Gastrocnemius medialis (tissue), 4 donors: ENCODE data around the gene TAS2R13. TPM values are rescaled to one million over a fixed set of nuclear protein-coding genes. Genes with fewer than 3 reads are reported as not detected.

Experiments
- ATAC-seq, 2 donors: fragments of 150-250 bp; one replicate each; pipeline ENCODE4 v1.9.1; 2016
- DNase-seq, 2 donors: peaks; one replicate each; pipeline ENCODE4 v3.0.0-alpha.2; 2019
- H3K27ac ChIP-seq, 4 donors: fragments of 200-600 bp; sonication (generic); 1 replicate in 1 of 4; 2 replicates in 3 of 4; pipeline ENCODE4 v1.5.1; 2016 to 2018; ENCODE audit warnings: mild to moderate bottlenecking in 2 of 4, moderate library complexity in 1 of 4
- H3K27me3 ChIP-seq, 3 donors: fragments of 200-600 bp; sonication (generic) in 2 of 3; 1 replicate in 1 of 3; 2 replicates in 2 of 3; pipeline versions ENCODE4 v1.5.1 to v1.6.0; 2016 to 2019; ENCODE audit warnings: mild to moderate bottlenecking in 1 of 3, moderate library complexity in 1 of 3
- H3K36me3 ChIP-seq, 2 donors: fragments of 200-600 bp; sonication (generic) in 1 of 2; one replicate each; pipeline ENCODE4 v1.5.1; 2017 to 2018
- H3K4me1 ChIP-seq, 2 donors: fragments of 200-600 bp; sonication (generic) in 1 of 2; one replicate each; pipeline ENCODE4 v1.5.1; 2016 to 2017; ENCODE audit warnings: mild to moderate bottlenecking in 2 of 2
- H3K4me3 ChIP-seq, 4 donors: fragments of 200-600 bp; sonication (generic) in 3 of 4; 1 replicate in 1 of 4; 2 replicates in 3 of 4; pipeline ENCODE4 v1.5.1; 2016 to 2019; ENCODE audit warnings: mild to moderate bottlenecking in 2 of 4
- H3K9me3 ChIP-seq, 3 donors: fragments of 200-600 bp; sonication (generic) in 2 of 3; 1 replicate in 1 of 3; 2 replicates in 2 of 3; pipeline ENCODE4 v1.5.1; 2016 to 2019
- POLR2A ChIP-seq, 2 donors: fragments of 450-650 bp; IDR thresholded peaks; one replicate each; pipeline ENCODE4 v1.6.1; 2017; ENCODE audit warnings: antibody characterized with exemption in 2 of 2, mild to moderate bottlenecking in 2 of 2, moderate library complexity in 2 of 2
- in situ Hi-C, 4 donors: fragments of 200-750 bp; cut with MboI; loops; one replicate each; pipeline versions ENCODE4 v1.15.0 to v1.8.0; 2017; ENCODE audit warnings: low sequenced_read_pairs in 4 of 4
- intact Hi-C: fragments of 100-400 bp; cut with DNase I; formaldehyde crosslinking; loops from one replicate; pipeline ENCODE4 v1.15.1; 2023; ENCODE audit warnings: low total_unique reads
- total RNA-seq, 4 donors: library from RNA; depleted of rRNA; stranded (reverse); fragments of >200 nt; gene quantifications; one replicate each; pipeline versions ENCODE4 v1.1.0 to v1.2.3, GENCODE V29; 2016
- TF ChIP-seq, protein P1 (sequence below), 5 experiments: fragments of 450-650 bp in 3 of 5; fragments of 200-600 bp in 2 of 5; sonication (generic) in 2 of 5; IDR thresholded peaks in 4 of 5; conservative IDR thresholded peaks in 1 of 5; 1 replicate in 4 of 5; 2 replicates in 1 of 5; pipeline ENCODE4 v1.5.1; 2016 to 2019; ENCODE audit warnings: antibody characterized with exemption in 5 of 5, mild to moderate bottlenecking in 3 of 5, moderate library complexity in 3 of 5

TAS2R13 gene
- total RNA-seq, 4 donors from 2014 or later = 0.26 to 3.8 TPM; not detected in 2

DNA sequence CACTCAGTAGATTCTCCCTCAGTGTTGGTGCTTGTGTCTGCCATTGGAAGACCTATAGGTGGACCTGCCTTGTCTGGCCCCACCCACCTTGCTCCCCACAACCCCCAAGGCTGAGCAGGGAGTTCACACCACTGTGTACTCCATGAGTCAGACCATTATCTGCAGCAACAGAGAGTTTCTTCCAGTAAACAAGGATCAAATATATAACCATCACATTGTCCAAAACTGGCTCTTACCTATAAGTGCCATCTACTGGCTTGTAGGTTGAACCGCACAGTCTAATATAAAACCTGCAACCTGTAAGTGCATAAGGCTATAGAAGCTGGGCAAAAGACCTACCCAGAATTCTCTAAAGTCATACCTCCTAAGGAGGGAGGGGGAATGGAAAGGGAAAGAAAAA, 7.9 kb downstream of the TAS2R13 start:
- DNase-seq = no peak
- H3K36me3 ChIP-seq = no peaks in the 10 kb centered on the region
- no peak for ATAC-seq
- peaks cover 0 to 7% (median 0%) of the 10 kb centered on the region in 3 donors for H3K9me3 ChIP-seq
- H3K4me1 ChIP-seq = no peaks in the 10 kb centered on the region
- no peaks in the 10 kb centered on the region for H3K27me3 ChIP-seq
- TF ChIP-seq POLR2A (IDR thresholded peaks at IDR 0.05) = no peak
- TF ChIP-seq, protein P1, sequence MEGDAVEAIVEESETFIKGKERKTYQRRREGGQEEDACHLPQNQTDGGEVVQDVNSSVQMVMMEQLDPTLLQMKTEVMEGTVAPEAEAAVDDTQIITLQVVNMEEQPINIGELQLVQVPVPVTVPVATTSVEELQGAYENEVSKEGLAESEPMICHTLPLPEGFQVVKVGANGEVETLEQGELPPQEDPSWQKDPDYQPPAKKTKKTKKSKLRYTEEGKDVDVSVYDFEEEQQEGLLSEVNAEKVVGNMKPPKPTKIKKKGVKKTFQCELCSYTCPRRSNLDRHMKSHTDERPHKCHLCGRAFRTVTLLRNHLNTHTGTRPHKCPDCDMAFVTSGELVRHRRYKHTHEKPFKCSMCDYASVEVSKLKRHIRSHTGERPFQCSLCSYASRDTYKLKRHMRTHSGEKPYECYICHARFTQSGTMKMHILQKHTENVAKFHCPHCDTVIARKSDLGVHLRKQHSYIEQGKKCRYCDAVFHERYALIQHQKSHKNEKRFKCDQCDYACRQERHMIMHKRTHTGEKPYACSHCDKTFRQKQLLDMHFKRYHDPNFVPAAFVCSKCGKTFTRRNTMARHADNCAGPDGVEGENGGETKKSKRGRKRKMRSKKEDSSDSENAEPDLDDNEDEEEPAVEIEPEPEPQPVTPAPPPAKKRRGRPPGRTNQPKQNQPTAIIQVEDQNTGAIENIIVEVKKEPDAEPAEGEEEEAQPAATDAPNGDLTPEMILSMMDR (IDR thresholded peaks at IDR 0.05 in 4 of 5, conservative IDR thresholded peaks at IDR 0.05 in 1 of 5) = no peak
- in situ Hi-C loops (no loop called here), intact Hi-C loops (no loop called here)
- H3K4me3 ChIP-seq = no peak overlapping the region
- no peak overlapping the region for H3K27ac ChIP-seq

DNA sequence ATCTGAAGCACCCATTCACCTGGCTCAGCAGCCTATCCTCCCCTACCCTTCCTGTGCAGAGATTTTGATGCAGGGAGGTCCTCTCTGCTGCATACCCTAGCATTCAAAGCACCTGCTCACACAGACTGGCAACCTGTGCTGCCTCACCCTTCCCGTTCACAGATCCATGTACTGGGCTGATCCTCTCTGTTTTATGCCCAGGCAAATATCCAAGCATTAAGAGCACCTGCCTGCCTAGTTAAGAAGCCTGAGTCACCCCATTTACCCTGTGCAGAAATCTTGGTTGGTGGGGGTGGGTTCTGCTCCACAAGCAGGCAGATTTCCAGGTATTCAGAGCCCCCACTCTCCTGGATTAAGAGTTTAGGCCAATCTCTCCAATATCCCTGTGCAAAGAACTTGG, 8.4 kb downstream of the TAS2R13 start:
- Histone ChIP-seq H3K9me3 (peaks cover 0 to 7% (median 0%) of the 10 kb centered on the region in 3 donors), H3K27ac (no peak overlapping the region), H3K27me3 (no peaks in the 10 kb centered on the region), H3K36me3 (no peaks in the 10 kb centered on the region), H3K4me1 (no peaks in the 10 kb centered on the region), H3K4me3 (no peak overlapping the region)
- intact Hi-C loops = no loop called here
- no peak for TF ChIP-seq POLR2A (IDR thresholded peaks at IDR 0.05)
- TF ChIP-seq, protein P1 (IDR thresholded peaks at IDR 0.05 in 4 of 5, conservative IDR thresholded peaks at IDR 0.05 in 1 of 5) = no peak
- ATAC-seq = no peak
- in situ Hi-C loops = no loop called here
- no peak for DNase-seq

DNA sequence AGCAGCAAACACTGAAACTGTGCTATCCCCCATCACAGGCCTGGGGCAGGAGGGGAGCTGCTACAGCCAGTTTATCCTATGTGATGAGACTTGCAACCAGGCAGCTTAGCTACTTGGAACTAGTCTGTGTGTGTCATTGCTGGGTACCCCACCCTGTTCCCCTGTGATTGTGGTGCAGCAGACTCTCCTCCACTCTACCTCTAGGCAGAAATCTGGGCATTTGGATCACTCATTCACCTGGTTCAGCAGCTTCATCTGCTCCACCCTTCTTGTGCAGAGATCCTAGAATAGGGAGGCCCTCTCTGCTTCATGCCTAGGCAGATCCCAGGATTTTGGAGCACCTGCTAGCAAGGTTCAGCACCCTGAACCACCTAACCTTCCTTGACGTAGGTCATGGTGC, 8.8 kb downstream of the TAS2R13 start:
- DNase-seq (no peak), ATAC-seq (no peak)
- Histone ChIP-seq H3K27me3 (no peaks in the 10 kb centered on the region), H3K4me3 (no peak overlapping the region), H3K36me3 (no peaks in the 10 kb centered on the region), H3K9me3 (peaks cover 0 to 7% (median 0%) of the 10 kb centered on the region in 3 donors), H3K4me1 (no peaks in the 10 kb centered on the region), H3K27ac (no peak overlapping the region)
- intact Hi-C loops (no loop called here), in situ Hi-C loops (no loop called here)
- no peak for TF ChIP-seq POLR2A (IDR thresholded peaks at IDR 0.05)
- TF ChIP-seq, protein P1 (IDR thresholded peaks at IDR 0.05 in 4 of 5, conservative IDR thresholded peaks at IDR 0.05 in 1 of 5) = no peak

DNA sequence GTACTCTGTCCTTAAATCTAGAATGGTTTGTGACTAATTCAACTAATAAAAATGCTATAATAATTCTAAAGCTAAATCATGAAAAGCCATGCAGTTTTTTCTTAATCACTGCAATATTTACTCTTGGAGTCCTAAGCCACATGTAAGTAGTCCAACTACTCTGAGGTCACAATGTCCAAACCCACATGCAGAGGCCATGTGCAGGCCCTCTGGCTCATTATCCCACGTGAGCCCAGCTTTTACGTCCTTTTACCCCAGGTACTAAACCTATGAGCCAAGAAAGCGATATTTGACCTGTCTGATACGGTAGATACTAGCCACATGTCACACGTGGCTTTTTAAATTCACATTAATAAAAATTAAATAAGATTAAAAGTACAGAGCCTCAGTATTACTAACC, 12.5 kb downstream of the TAS2R13 start:
- no peak for ATAC-seq
- H3K27me3 ChIP-seq = no peaks in the 10 kb centered on the region
- no peak for DNase-seq
- no peak overlapping the region for H3K4me3 ChIP-seq
- in situ Hi-C loops = no loop called here
- peaks cover 0 to 2% of the 10 kb centered on the region in 2 donors for H3K36me3 ChIP-seq
- no peaks in the 10 kb centered on the region for H3K9me3 ChIP-seq
- no peak overlapping the region for H3K27ac ChIP-seq
- intact Hi-C loops = no loop called here
- TF ChIP-seq POLR2A (IDR thresholded peaks at IDR 0.05) = no peak
- TF ChIP-seq, protein P1 (IDR thresholded peaks at IDR 0.05 in 4 of 5, conservative IDR thresholded peaks at IDR 0.05 in 1 of 5) = no peak
- no peaks in the 10 kb centered on the region for H3K4me1 ChIP-seq

DNA sequence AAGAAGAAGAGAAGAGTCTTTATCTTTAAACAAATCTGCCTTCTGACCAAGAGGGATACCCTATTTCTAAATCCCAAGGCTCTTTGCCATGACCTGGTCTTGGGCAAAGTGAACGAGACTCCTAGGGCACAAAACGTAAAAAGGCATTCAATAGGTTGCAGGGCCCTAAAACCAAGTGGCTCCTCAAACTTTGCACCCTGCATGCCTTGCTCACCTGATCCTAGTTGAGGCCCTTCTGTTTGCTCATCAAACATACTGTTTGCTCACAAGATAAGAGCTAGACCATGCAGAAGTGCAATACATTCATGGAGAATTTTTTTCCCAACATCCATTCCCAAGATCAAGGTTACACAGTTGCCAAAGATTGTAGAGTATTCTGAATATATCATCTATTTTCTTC, 17.4 kb downstream of the TAS2R13 start:
- H3K27ac ChIP-seq = no peak overlapping the region
- no peaks in the 10 kb centered on the region for H3K9me3 ChIP-seq
- intact Hi-C loops = no loop called here
- H3K4me3 ChIP-seq = no peak overlapping the region
- no peaks in the 10 kb centered on the region for H3K27me3 ChIP-seq
- no peak for TF ChIP-seq POLR2A (IDR thresholded peaks at IDR 0.05)
- TF ChIP-seq, protein P1 (IDR thresholded peaks at IDR 0.05 in 4 of 5, conservative IDR thresholded peaks at IDR 0.05 in 1 of 5) = no peak
- no peaks in the 10 kb centered on the region for H3K4me1 ChIP-seq
- in situ Hi-C loops = no loop called here
- ATAC-seq (no peak), DNase-seq (no peak)
- H3K36me3 ChIP-seq = peaks cover 0 to 2% of the 10 kb centered on the region in 2 donors
